HG02588 (cell line): ENCODE measurements around the gene ZNF628.
"Not testable (repeated sequence)": the region's sequence is repeated elsewhere in the genome, so short reads cannot be mapped to it uniquely, and the experiment has no call there.

ENCODE experiments used
- ATAC-seq: cut with Tn5 transposase; IDR thresholded peaks from one replicate; pipeline ENCODE4 v1.9.1; 2021; ENCODE audit warnings: mild to moderate bottlenecking, moderate library complexity; ENCODE audit not compliant: unreplicated experiment

The ZNF628 gene

DNA sequence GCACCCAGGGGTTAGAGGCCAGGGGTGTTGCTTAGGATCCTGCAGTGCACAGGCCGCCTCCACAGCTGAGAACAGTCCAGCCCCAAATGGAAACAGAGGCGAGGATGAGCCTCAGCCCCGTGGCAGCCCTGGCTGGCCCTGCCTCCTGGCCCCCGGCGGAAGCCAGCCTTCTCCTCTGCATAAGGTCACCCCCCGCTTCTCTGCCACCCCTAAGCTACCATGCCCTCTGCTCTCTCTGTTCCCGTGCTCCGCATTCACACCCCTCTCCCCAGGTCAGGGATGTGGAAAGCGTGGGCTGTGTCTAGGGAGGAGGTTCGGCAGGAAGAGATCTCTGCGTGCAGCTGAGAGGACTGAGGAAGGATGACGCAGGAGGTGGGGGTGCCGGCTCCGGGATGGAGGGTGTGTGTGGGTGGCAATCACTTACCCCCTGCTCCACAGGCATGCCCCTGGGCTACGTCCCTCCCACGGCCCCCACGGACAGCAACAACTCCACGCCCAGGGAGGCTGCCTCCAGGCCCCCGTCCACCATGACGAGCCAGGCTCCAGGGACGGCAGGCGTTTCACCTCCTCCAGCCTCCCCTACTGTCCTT lies 17.9 kb downstream of the ZNF628 start:
- no peak for ATAC-seq

DNA sequence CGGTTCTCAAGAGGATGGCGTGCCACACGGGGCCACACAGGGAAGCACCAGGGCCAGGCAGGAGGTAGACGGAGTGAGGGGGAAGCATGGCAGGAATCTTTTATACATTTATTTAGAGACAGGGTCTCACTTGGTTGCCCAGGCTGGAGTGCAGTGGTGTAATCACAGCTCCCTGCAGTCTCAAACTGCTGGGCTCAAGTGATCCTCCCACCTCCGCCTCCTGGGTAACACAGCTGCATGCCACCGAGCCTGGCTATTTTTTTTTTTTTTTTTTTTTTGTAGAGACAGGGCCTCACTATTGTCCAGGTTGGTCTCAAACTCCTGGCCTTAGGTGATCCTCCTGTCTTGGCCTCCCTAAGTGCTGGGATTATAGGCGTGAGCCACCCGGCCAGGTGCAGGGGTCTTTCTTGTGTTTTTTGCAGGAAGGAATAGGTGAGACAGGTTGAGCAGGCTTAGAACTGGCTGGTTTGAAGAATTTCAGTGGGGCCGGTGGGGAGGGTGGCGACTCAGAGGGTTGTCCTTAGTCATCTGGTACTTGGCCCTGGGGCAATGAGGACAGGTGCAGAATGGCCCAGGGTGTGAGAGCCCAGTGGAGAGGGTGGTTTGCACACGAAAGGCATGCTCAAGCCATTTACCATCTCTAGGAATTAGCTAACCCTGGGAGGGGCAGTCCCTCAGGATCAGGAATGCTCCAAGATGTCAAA lies 19.4 kb downstream of the ZNF628 start:
- ATAC-seq: no peak

DNA sequence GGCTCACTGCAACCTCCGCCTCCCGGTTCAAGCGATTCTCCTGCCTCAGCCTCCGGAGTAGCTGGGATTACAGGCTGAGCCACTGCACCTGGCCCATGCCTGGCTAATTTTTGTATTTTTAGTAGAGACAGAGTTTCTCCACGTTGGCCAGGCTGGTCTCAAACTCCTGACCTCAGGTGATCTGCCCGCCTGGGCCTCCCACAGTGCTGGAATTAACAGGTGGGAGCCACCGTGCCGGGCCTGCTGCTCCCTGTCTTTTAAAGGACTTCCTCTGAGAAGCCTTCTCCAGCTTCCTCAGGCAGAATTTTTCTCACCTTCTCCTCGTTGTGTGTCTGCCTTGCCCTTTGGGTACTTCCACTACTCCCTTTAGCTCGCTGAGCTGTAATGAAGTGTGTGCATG lies 20.4 kb downstream of the ZNF628 start:
- not testable (repeated sequence) for ATAC-seq

DNA sequence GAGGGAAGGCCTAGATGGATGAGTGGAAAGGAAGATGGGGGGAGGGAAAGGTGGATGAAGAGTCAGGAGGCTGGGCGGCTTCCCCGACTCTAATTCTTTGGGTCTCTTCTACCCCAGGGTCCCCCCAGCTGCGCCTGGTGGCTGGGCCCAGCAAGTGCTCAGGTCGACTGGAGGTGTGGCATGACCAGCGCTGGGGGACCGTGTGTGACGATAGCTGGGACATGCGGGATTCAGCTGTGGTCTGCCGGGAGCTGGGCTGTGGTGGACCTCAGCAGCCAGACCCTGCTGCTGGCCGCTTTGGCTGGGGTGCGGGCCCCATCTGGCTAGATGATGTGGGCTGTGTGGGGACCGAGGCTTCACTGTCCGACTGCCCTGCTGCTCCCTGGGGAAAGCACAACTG lies 21.3 kb downstream of the ZNF628 start:
- ATAC-seq: no peak

DNA sequence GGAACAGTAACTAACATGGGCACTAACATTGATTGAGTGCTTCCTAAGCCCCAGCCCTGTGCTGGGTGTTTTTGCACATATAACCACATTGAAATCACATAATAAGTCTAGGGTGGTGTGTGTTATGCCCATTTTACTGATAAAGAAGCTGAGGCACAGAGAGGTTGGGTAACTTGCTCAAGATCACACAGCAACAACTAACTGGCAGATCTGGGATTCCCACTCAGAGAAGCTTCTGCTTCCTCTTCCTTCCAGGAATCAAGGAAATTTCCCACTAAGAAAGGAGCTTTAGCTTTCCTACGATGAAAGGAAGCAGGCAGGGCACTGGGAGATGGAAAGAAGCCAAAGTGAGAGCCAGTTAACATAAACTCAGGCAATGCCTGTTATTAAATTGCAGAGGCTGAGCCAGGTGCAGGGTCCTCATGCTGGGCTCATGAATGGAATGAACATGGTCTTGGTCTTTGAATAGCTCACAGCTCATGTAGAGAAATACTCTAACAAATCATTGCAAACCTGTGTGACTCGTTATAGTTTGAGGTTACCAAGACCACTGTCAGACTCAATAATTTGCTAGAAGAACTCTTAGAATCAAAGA lies 21.9 kb downstream of the ZNF628 start:
- ATAC-seq: no peak

DNA sequence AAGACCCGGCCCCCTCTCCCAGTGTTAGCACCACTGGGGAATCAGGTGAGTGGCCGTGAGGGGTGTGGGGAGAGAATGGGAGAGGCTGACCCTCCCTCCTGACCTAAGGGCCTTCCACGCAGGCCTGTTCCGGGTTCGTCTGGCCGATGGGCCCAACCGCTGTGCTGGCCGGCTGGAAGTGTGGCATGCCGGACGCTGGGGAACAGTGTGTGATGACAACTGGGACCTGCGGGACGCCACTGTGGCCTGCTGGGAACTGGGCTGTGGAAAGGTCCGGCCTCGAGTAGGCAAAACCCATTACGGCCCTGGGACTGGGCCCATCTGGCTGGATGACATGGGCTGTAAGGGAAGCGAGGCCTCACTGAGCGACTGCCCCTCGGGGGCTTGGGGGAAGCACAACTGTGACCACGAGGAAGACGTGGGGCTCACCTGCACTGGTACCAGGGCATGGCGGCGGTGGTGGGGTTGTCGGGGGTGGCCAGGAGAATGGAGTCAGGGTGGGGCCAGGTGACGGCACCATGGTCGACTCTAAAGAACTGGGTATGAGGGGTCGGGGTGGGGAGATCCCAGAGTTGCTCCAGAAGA lies 24.0 kb downstream of the ZNF628 start:
- no peak for ATAC-seq

DNA sequence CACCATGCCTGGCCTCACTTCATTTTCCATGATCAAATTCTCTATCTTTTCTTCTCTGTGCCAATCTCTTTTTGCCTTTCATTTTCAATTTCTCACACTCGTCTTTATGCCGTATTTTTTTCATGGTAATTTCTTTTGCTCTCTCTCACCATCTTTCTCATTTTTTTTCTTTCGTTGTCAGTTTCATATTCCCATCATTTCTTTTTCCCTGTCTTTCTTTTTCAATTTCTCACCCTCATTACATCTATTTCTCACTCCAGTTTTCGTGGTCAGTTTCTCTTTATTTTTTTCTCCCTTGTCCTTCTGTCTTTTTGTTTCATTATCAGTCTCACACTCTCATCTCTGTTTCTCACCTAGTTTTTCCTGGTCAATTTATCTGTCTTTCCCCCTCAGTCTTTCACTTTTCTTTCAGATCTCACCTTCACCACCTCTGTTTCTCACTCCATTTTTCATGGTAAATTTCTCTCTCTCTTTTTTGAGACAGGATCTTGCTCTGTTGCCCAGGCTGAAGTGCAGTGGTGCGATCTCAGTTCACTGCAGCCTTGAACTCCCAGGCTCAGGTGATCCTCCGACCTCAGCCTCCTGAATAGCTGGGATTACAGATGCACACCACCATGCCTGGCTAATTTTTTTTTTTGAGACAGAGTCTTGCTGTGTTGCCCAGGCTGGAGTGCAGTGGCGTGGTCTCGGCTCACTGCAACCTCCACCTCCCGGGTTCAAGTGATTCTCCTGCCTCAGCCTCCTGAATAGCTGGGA lies 26.0 kb downstream of the ZNF628 start:
- no peak for ATAC-seq

DNA sequence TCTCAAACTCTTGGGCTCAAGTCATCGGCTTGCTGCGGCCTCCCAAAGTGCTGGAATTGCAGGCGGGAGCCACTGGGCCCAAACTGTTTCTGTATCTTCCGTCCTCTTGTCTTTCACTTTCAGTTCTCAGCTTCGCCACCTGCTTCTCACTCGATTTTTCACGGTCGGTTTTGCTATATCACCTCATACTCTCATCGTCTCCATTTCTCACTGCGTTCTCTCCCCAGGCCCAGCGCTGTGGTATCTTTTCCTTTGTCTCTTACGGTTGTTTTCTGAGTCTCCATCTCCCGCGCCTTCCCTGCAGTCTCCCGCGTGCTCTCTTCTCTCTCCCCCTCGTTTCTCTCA lies 26.7 kb downstream of the ZNF628 start:
- no peak for ATAC-seq

DNA sequence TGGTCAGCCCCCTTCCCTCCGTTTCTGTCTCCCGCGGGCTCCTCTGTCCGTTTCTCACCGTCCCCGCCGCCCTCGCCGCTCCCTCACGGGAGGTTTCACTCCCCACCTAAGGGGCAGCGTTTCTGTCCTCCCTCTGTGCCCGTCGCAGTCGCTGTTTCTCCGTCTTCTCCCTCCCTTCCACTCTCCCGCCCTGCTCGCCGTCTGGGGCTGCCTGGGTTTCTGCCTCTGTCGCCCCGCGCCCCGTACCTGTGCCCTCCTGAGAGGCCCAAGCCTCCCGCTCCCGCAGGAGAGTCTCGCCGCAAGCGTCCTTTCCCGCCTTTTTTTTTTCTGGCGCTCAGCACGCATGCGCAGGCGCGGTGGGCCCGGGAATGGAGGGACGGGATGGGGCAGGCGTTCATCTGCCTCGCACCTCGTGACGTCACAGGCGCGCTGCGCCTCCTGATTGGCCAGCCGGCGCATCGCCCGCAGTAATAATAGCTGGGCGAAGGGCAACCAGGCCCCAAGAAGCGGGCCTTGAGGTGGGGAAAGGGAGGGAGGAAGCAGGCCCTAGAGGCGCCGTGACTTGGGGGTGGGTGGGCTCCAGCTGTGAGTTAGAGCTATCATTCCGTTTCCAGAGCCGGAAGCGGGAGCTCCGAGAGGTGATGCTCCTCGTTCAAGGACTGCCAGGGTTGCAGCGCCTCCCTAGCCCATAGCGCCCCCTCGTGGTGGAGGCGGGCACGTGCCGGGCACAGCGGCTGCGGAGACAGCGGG lies 27.3 kb downstream of the ZNF628 start:
- ATAC-seq: peak; percentile 87

DNA sequence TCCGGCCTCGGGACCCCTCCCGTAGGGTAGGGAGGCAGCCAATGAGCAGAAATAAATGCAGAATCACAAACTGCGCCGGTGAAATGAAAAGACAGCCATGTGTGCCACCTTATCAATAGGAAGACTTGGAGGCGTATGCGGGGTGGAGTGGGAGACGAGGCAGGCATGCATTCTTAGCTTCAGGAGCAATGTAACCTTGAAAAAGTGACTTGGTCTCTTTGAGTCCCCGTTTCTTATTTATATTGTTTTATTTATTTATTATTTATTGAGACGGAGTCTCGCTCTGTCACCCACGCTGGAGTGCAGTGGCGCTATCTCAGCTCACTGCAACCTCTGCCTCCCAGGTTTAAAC lies 27.8 kb downstream of the ZNF628 start:
- no peak for ATAC-seq

DNA sequence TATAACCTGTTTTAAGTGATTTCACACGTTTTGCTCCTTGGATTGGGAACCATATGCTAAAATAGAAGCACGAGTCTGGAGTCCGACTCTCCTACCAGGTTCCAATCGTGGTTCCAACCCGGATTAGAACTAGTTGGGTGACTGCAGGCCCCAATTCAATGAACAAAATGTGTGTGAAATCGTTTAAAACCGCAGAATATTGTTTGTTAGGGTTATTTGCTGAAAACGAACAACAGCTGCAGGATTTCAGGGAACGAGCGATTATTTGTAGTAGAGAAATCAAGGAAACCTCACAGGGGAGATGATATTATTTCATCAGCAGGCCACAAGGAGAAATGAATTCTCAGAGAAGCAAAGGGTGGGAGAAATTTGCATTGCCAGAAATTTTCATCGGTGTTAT lies 28.6 kb downstream of the ZNF628 start:
- no peak for ATAC-seq

DNA sequence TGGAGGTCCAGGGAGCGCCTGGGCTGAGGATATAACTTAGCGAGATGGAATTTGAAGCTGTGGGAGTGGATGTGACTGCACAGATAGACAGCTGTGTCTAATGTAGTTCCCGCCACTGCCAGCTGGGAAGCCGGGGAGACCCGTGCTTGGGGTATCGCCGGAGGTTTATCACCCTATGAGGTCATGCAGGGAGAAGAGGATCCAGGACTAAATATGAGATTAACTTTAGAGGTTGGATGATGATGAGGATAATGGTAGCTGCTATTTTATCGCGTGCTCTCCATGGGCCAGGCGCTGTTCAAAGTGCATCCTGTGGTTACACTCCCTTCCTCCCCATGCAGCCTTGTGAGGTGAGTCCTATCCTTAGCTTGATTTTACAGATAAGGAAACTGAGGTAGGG lies 31.7 kb downstream of the ZNF628 start:
- ATAC-seq: no peak

DNA sequence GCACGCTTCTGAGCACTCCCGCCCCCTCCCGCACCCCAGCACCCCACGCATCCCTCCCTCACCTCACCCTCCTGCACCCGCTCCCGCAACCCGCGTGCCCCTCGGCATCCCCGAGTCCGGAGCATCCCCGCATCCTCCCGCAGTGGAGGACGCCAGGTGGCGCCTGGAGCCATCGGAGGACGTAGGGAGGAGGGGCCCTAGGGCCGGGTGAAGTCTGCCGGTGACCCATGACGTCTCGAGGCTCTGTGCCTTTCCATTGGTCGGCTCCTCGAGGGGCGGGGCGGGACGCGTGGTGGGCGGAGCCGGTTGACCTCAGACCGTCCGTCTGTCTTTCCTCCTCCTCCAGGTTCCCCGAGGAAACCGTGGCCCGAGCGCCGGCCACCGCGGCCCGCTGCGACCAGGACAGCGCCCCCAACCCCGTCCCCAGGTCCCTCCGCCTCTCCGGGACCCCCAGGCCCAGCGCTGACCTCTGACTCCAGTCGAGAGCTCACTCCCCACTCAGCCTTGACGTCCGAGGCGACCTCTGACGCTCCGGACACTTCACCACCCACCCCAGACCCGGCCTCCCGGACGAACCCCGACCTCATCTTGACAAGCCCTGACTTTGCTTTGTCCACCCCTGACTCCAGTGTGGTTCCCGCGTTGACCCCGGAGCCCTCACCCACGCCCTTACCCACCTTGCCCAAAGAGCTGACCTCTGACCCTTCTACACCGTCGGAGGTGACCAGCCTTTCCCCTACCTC lies 40.6 kb downstream of the ZNF628 start:
- peak; percentile 99 for ATAC-seq

DNA sequence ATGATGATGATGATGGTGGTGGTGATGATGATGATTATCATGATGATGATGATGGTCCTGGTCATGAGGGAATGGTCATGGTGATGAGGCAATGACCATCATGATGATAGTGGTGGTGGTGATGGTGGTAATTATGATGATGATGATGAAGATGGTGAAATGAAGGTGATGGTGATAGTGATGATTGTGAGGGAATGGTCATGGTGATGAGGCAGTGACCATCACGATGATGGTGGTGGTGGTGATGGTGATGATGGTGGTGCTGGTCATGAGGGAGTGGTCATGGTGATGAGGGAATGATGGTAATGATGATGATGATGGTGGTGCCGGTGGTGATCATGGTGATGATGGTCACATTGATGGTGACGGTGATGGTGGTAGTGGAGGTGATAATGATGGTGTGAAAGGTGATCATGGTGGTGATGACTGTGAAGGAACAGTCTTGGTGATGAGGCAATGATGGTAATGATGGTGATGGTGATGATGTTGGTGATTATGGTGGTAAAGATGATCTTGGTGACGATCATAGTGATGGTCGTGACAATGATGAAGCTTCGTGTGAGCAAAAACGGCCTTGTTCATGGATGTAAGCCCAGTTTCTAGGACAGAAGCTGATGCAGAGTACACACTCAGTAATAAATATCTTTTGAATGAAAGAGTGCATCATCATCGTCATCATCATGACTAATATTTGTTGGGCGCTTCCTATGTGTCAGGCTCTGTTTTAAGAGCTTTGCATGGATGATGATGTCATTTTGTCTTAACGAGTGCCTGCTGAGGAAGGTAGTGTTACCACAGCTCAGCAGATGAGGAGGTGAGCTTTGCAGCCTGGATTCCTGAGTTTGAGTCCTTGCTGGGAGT lies 43.3 kb downstream of the ZNF628 start:
- ATAC-seq: no peak

DNA sequence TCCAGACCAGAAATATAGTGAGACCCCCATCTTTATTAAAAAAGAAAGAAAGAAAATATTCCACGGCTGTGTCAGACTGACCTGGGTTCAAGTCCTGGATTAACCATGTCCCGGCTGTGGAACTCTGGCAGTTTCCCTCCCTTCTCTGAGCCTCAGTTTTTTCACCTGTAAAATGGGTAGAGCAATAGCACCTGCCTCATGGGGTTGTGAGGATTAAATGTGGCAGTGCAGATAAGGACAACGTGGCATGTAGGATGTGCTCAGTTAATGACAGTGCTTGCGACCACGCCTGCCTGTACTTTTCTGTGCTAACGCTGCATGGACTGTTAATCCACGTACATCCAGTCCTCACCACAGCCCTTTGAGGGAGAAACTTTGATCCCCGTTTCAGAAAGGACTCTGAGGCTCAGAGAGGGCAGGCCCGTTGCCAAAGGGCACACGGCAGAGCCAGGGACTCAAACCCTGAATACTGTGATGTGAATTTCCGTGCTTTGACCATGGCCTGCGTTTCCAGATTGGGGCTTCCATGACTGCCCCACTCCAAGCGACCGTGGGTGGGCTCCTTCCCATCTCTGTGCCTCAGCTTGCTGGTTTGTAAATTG lies 44.4 kb downstream of the ZNF628 start:
- ATAC-seq: no peak

DNA sequence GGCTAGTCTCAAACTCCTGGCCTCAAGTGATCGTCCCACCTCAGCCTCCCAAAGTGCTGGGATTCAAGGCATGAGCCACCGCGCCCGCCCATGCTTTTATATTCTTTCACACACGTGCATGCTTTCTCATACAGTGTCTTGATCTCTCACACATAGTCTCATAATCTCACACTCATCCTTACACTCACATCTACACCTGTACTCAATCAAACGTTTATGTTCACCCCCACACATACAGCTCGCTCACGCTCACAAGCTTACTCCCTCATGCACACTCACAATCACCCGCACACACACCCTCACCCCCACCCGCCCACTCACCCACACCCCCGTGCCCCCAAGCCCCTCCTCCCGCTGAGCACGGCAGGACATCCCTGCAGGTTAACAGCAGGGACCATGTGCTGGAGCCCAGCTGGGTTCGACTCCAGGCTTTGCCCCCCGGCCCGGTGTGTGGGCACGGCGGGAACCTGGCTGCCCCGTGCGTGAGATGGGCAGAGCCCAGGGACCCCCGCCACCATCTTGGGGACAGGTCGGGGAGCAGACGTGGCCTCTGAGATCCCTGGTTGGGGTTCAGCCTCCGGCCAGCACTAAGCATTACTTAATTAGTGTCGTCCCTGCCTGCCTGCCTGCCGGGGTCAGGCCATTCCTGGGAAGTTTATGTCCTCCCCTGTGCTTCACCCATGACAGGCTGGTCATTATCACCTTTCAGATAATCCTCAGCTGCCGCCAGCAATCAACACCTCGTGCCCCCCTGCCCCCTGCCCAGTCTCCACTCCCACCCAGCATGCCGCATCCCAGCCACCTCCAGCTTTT lies 49.1 kb downstream of the ZNF628 start:
- no peak for ATAC-seq

DNA sequence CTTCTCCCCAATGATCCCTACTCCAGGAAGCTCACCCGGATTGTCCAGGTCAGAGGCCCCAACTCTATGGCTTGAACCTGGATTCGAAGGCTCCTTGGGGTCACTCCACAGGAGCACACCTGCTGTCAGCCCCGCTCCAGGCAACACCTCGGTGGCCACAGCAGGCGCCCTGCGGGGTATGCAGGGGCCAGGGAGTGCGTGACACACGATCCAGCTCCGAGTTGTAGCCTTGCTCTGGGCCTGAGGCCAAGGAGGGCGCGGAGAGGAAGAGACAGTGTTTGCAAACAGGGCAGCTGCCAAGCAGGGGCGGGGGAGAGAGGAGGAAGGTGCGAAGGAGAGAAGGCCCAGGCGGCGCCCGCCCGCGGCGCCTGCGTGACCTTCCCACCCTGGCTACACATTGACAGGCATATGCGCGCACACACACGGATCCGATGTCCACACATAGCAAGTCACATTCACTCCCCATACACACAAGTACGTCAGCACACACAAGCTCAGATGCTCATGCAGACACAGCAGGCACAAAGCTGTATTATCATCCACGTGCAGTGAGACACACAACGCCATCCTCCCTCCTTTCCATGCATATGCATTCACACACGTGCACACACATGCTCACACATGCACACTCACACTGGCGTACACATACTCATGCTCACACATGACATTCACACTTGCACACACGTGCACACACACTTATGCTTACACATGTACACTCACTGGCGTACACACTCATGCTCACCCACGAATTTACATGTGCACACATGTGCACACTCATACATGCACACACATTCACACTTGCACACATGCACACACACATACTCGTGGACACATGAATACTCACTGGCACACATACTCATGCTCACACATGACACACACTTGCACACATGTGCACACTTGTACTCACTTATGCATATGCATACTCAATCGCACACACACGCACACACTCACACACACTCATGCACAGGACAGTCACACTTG lies 50.1 kb downstream of the ZNF628 start:
- ATAC-seq: no peak
